ENCODE data around the gene CROCC2.

DNA sequence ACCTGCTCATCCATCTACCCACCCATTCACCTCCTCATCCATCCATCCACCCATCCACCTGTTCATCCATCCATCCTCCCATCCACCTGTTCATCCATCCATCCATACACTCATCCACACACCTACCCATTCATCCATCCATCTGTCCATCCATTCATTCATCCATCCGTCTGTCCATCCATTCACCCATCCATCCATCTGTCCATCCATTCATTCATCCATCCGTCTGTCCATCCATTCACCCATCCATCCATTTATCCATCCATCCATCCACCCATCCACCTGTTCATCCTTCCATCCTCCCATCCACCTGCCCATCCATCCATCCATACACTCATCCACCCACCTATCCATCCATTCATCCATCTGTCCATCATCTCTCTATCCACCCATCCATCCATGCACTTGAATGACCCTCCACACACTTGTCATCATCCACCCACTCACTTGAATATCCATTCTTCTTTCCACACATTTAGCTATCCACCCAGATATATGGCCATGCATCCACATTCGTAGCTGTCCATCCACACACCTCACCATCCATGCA is 45.0 kb downstream of the CROCC2 start:
- TF ChIP-seq CTCF (IDR thresholded peaks at IDR 0.05; ENCODE audit: low read length) (no peak), EZH2 (IDR thresholded peaks at IDR 0.05; ENCODE audit: borderline replicate concordance, low read length) (no peak)
